Hematopoietic multipotent progenitor cell treated with erythropoietin and hydrocortisone succinate and interleukin-3 and kit ligand, for 6 days (in vitro differentiated cells): Measurements from ENCODE around the gene CYP8B1.

Experiments used
- DNase-seq: peaks from one replicate; pipeline ENCODE4 v3.0.0-alpha.2; 2015

The CYP8B1 gene

GRCh38 chr3:42851228-42851834, 24.3 kb downstream of the CYP8B1 start:
- no peak for DNase-seq

- DNase-seq = no peak
Measured at GRCh38 chr3:42850263-42850662, 25.4 kb downstream of the CYP8B1 start.

GRCh38 chr3:42849017-42849416, 26.7 kb downstream of the CYP8B1 start:
- no peak for DNase-seq

GRCh38 chr3:42847731-42848130, 27.9 kb downstream of the CYP8B1 start:
- DNase-seq = no peak

- DNase-seq = peak; percentile 63
Measured at GRCh38 chr3:42846685-42847522, 28.8 kb downstream of the CYP8B1 start.

GRCh38 chr3:42844815-42845214, 30.9 kb downstream of the CYP8B1 start:
- DNase-seq = no peak

GRCh38 chr3:42844412-42844713, 31.3 kb downstream of the CYP8B1 start:
- no peak for DNase-seq

GRCh38 chr3:42843713-42844411, 31.8 kb downstream of the CYP8B1 start:
- DNase-seq = no peak

GRCh38 chr3:42841332-42841731, 34.3 kb downstream of the CYP8B1 start:
- no peak for DNase-seq

- peak; percentile 93 for DNase-seq
Measured at GRCh38 chr3:42839616-42840015, 36.1 kb downstream of the CYP8B1 start.

- DNase-seq = no peak
Measured at GRCh38 chr3:42838571-42838970, 37.1 kb downstream of the CYP8B1 start.

GRCh38 chr3:42836150-42837123, 39.2 kb downstream of the CYP8B1 start:
- peak; percentile 97 for DNase-seq

GRCh38 chr3:42831321-42831713, 44.4 kb downstream of the CYP8B1 start:
- DNase-seq = peak; percentile 95

- DNase-seq = peak; percentile 86
Measured at GRCh38 chr3:42830437-42831320, 45.0 kb downstream of the CYP8B1 start.

GRCh38 chr3:42829628-42830436, 45.8 kb downstream of the CYP8B1 start:
- no peak for DNase-seq

GRCh38 chr3:42829083-42829627, 46.5 kb downstream of the CYP8B1 start:
- DNase-seq = no peak

GRCh38 chr3:42827654-42828053, 48.0 kb downstream of the CYP8B1 start:
- DNase-seq = no peak

- no peak for DNase-seq
Measured at GRCh38 chr3:42827023-42827422, 48.7 kb downstream of the CYP8B1 start.

GRCh38 chr3:42826141-42826540, 49.5 kb downstream of the CYP8B1 start:
- no peak for DNase-seq

- no peak for DNase-seq
Measured at GRCh38 chr3:42823351-42823750, 52.3 kb downstream of the CYP8B1 start.

GRCh38 chr3:42822828-42823227, 52.9 kb downstream of the CYP8B1 start:
- no peak for DNase-seq
